Measurements from ENCODE around the gene MAGEA9B.
A peak's percentile ranks its signal among the peaks of the same experiment; 100 is the strongest.
"Not testable (repeated sequence)": the region's sequence is repeated elsewhere in the genome, so short reads cannot be mapped to it uniquely, and the experiment has no call there.

The MAGEA9B gene

GRCh38 chrX:149587359-149587758 lies at the start of gene MAGEA9B:
Gene MAGEA9B (minus strand): TSS chrX:149587459. CDS start chrX:149583179, 4,280 bp downstream.
- H3K27me3 Mint-ChIP-seq, H3K4me3 Mint-ChIP-seq, DNase-seq, H3K27ac Mint-ChIP-seq, H3K4me1 Mint-ChIP-seq, H3K9me3 Mint-ChIP-seq: not testable (repeated sequence)
- ATAC-seq = peak; percentile 4

GRCh38 chrX:149633511-149633910 lies 46.3 kb upstream of the MAGEA9B start:
- Mint-ChIP-seq H3K27me3 (no peaks in the 10 kb centered on the region), H3K9me3 (no peaks in the 10 kb centered on the region), H3K4me3 (no peak overlapping the region), H3K4me1 (peaks cover 28% of the 10 kb centered on the region), H3K27ac (no peak overlapping the region)
- DNase-seq (no peak), ATAC-seq (no peak)

GRCh38 chrX:149631234-149632165 lies 44.2 kb upstream of the MAGEA9B start, which contains the start of gene TMEM185A:
Gene TMEM185A (minus strand): TSS chrX:149631792. CDS start chrX:149631580, 212 bp downstream.
- DNase-seq (peak; percentile 72 to 77), ATAC-seq (peak; percentile 88)
- peak within 1 kb of the TSS; percentile 81 to 85 for H3K27ac Mint-ChIP-seq
- H3K9me3 Mint-ChIP-seq = no peaks in the 10 kb centered on the region
- H3K4me3 Mint-ChIP-seq = peak within 1 kb of the TSS; percentile 91 to 94
- H3K27me3 Mint-ChIP-seq = no peaks in the 10 kb centered on the region
- peaks cover 43% of the 10 kb centered on the region for H3K4me1 Mint-ChIP-seq

GRCh38 chrX:149630681-149631233 lies 43.5 kb upstream of the MAGEA9B start:
- ATAC-seq (no peak), DNase-seq (no peak)
- Mint-ChIP-seq H3K27me3 (no peaks in the 10 kb centered on the region), H3K4me1 (peaks cover 46% of the 10 kb centered on the region), H3K4me3 (peak overlapping the region; percentile 91 to 94), H3K9me3 (no peaks in the 10 kb centered on the region), H3K27ac (peak overlapping the region; percentile 81)

- peaks cover 46% of the 10 kb centered on the region for H3K4me1 Mint-ChIP-seq
- no peak for DNase-seq
- peak overlapping the region in 1 of 2 donors; percentile 78 for H3K27ac Mint-ChIP-seq
- no peaks in the 10 kb centered on the region for H3K27me3 Mint-ChIP-seq
- H3K9me3 Mint-ChIP-seq = no peaks in the 10 kb centered on the region
- ATAC-seq = no peak
- peak overlapping the region; percentile 91 to 94 for H3K4me3 Mint-ChIP-seq
These were observed 42.6 kb upstream of the MAGEA9B start for GRCh38 chrX:149629730-149630387.

- Mint-ChIP-seq H3K4me1 (peaks cover 52% of the 10 kb centered on the region), H3K9me3 (no peaks in the 10 kb centered on the region), H3K27ac (no peak overlapping the region), H3K27me3 (no peaks in the 10 kb centered on the region), H3K4me3 (no peak overlapping the region)
- no peak for DNase-seq
- no peak for ATAC-seq
These were observed 41.5 kb upstream of the MAGEA9B start for GRCh38 chrX:149628768-149629167.

- Mint-ChIP-seq H3K27me3 (no peaks in the 10 kb centered on the region), H3K9me3 (no peaks in the 10 kb centered on the region), H3K4me3 (no peak overlapping the region), H3K27ac (no peak overlapping the region), H3K4me1 (peaks cover 53% of the 10 kb centered on the region)
- ATAC-seq (no peak), DNase-seq (no peak)
These were observed 41.0 kb upstream of the MAGEA9B start for GRCh38 chrX:149628280-149628679.

- peaks cover 55% of the 10 kb centered on the region for H3K4me1 Mint-ChIP-seq
- H3K27ac Mint-ChIP-seq, DNase-seq, ATAC-seq, H3K27me3 Mint-ChIP-seq, H3K4me3 Mint-ChIP-seq, H3K9me3 Mint-ChIP-seq: not testable (repeated sequence)
These were observed 39.6 kb upstream of the MAGEA9B start for GRCh38 chrX:149626829-149627228.

- not testable (repeated sequence) for H3K27me3 Mint-ChIP-seq, DNase-seq, H3K9me3 Mint-ChIP-seq, H3K27ac Mint-ChIP-seq, ATAC-seq, H3K4me3 Mint-ChIP-seq
- peaks cover 16% of the 10 kb centered on the region for H3K4me1 Mint-ChIP-seq
These were observed 32.4 kb upstream of the MAGEA9B start for GRCh38 chrX:149619662-149620061.

- Mint-ChIP-seq H3K9me3 (no peaks in the 10 kb centered on the region), H3K27me3 (no peaks in the 10 kb centered on the region), H3K4me3 (no peak overlapping the region), H3K4me1 (peaks cover 17% of the 10 kb centered on the region), H3K27ac (no peak overlapping the region)
- DNase-seq (no peak), ATAC-seq (no peak)
These were observed 31.6 kb upstream of the MAGEA9B start for GRCh38 chrX:149618871-149619270.

- no peaks in the 10 kb centered on the region for H3K27me3 Mint-ChIP-seq
- H3K27ac Mint-ChIP-seq = no peak overlapping the region
- ATAC-seq = no peak
- H3K4me1 Mint-ChIP-seq = peaks cover 7% of the 10 kb centered on the region
- no peak for DNase-seq
- H3K9me3 Mint-ChIP-seq = no peaks in the 10 kb centered on the region
- no peak overlapping the region for H3K4me3 Mint-ChIP-seq
These were observed 24.4 kb upstream of the MAGEA9B start for GRCh38 chrX:149611623-149612175.

- Mint-ChIP-seq H3K9me3 (no peaks in the 10 kb centered on the region), H3K4me1 (peaks cover 7% of the 10 kb centered on the region), H3K27ac (peak overlapping the region in 1 of 2 donors; percentile 49), H3K4me3 (no peak overlapping the region), H3K27me3 (no peaks in the 10 kb centered on the region)
- no peak for DNase-seq
- ATAC-seq = no peak
These were observed 23.3 kb upstream of the MAGEA9B start for GRCh38 chrX:149610511-149610910.

GRCh38 chrX:149607699-149608098 lies 20.4 kb upstream of the MAGEA9B start:
- no peaks in the 10 kb centered on the region for H3K9me3 Mint-ChIP-seq

GRCh38 chrX:149605248-149605885 lies 18.1 kb upstream of the MAGEA9B start:
- H3K9me3 Mint-ChIP-seq, H3K27ac Mint-ChIP-seq, ATAC-seq, H3K4me1 Mint-ChIP-seq, H3K4me3 Mint-ChIP-seq, DNase-seq, H3K27me3 Mint-ChIP-seq: not testable (repeated sequence)

More at GRCh38 chrX:149607699-149608098, 20.4 kb upstream of the MAGEA9B start:
- ATAC-seq (no peak), DNase-seq (no peak)
- Mint-ChIP-seq H3K27ac (no peak overlapping the region), H3K4me3 (no peak overlapping the region), H3K27me3 (no peaks in the 10 kb centered on the region), H3K4me1 (no peaks in the 10 kb centered on the region)

- H3K4me3 Mint-ChIP-seq, ATAC-seq, H3K4me1 Mint-ChIP-seq, H3K9me3 Mint-ChIP-seq, H3K27me3 Mint-ChIP-seq, DNase-seq, H3K27ac Mint-ChIP-seq: not testable (repeated sequence)
These were observed 11.3 kb upstream of the MAGEA9B start for GRCh38 chrX:149598603-149599002.
